ENCODE measurements around the gene KLB. TPM values are rescaled to one million over a fixed set of nuclear protein-coding genes. Genes with fewer than 3 reads are reported as not detected.

Gene KLB
- total RNA-seq, 8 experiments from 2014 or later = 0.54 to 3.7 (median 0.80) TPM

DNA sequence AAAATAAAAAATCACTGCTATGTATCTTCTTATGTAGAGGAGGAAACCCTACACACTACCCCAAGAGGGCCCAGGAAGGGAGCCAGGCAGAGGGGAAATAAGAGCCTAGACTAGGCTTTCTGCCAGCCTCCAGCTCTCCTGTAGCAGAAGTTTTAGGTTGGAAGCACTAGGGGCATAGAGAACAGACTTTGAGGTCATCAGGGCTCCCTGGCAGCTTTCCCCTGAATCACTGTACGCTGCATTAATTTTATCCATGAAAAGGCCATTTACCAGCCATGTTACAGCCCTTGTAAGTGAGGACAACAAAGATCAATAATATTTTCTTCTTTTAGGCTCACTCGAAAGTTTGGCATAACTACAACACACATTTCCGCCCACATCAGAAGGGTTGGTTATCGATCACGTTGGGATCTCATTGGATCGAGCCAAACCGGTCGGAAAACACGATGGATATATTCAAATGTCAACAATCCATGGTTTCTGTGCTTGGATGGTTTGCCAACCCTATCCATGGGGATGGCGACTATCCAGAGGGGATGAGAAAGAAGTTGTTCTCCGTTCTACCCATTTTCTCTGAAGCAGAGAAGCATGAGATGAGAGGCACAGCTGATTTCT lies 27.3 kb downstream of the KLB start:
- Histone ChIP-seq H3K27ac (no peak overlapping the region), H3K4me1 (replicated peaks in 1 of 2) (peaks cover 0 to 3% of the 10 kb centered on the region in 2 donors), H3K4me3 (no peak overlapping the region)
- WGBS, 10 experiments = 76 to 100% (median 90%) methylated on average over 1 to 7 of the region's 11 CpGs; no CpG with 5 or more reads in 1 of the 10 experiments
- in situ Hi-C loops (cut with MboI; ENCODE audit: low pct_unique_long_range_greater_than_20kb in 2 of 9, low sequenced_read_pairs in 9 of 9, unreplicated experiment in 9 of 9) = no loop called here
- no peak for ATAC-seq (replicated peaks in 6 of 8)

- no peak overlapping the region for H3K27ac ChIP-seq
- peak in 3 of 8 experiments; percentile 45 to 56 (median 46) for ATAC-seq (replicated peaks in 6 of 8)
- no peak overlapping the region for H3K4me3 ChIP-seq
- in situ Hi-C loops (cut with MboI; ENCODE audit: low pct_unique_long_range_greater_than_20kb in 2 of 9, low sequenced_read_pairs in 9 of 9, unreplicated experiment in 9 of 9) = no loop called here
- no peaks in the 10 kb centered on the region for H3K4me1 ChIP-seq (replicated peaks in 1 of 2)
- 17 to 77% (median 45%) methylated on average over 1 to 7 of the region's 7 CpGs; no CpG with 5 or more reads in 1 of the 10 experiments for WGBS, 10 experiments
Observed at GRCh38 chr4:39435659-39436563, 29.2 kb downstream of the KLB start.

DNA sequence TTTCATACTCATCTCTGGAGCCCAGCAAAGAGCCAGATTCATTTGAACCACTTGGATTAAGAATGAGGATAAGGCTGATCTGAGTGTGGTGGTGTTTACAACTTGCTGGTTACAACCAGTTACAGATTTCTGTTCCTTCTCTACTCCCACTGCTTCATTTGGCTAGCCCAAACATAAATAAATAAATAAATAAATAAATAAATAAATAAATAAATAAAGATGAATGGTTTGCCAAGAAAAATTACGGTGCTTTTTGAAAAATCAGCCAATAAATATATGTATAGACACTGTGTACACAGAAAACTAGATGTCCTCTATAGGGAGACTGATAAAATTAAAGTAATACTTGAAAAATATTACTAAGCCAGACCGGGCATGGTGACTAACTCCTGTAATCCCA lies 34.9 kb downstream of the KLB start:
- no peak for ATAC-seq (replicated peaks in 6 of 8)
- H3K27ac ChIP-seq = no peak overlapping the region
- in situ Hi-C loops (cut with MboI; ENCODE audit: low pct_unique_long_range_greater_than_20kb in 2 of 9, low sequenced_read_pairs in 9 of 9, unreplicated experiment in 9 of 9) = no loop called here
- WGBS, 10 experiments = 5 to 100% (median 85%) methylated on average over 1 to 2 of the region's 2 CpGs; no CpG with 5 or more reads in 1 of the 10 experiments
- H3K4me3 ChIP-seq = no peak overlapping the region
- H3K4me1 ChIP-seq (replicated peaks in 1 of 2) = no peaks in the 10 kb centered on the region

GRCh38 chr4:39442998-39443397 lies 36.3 kb downstream of the KLB start:
- Histone ChIP-seq H3K4me1 (replicated peaks in 1 of 2) (no peaks in the 10 kb centered on the region), H3K27ac (no peak overlapping the region), H3K4me3 (no peak overlapping the region)
- no peak for ATAC-seq (replicated peaks in 6 of 8)
- 50 to 94% (median 83%) methylated on average over 1 to 4 of the region's 4 CpGs; no CpG with 5 or more reads in 2 of the 10 experiments for WGBS, 10 experiments
- in situ Hi-C loops (cut with MboI; ENCODE audit: low pct_unique_long_range_greater_than_20kb in 2 of 9, low sequenced_read_pairs in 9 of 9, unreplicated experiment in 9 of 9) = no loop called here

- Histone ChIP-seq H3K4me1 (replicated peaks in 1 of 2) (no peaks in the 10 kb centered on the region), H3K27ac (no peak overlapping the region), H3K4me3 (no peak overlapping the region)
- 81 to 100% (median 93%) methylated on average over 2 to 15 of the region's 20 CpGs; no CpG with 5 or more reads in 6 of the 10 experiments for WGBS, 10 experiments
- in situ Hi-C loops (cut with MboI; ENCODE audit: low pct_unique_long_range_greater_than_20kb in 2 of 9, low sequenced_read_pairs in 9 of 9, unreplicated experiment in 9 of 9) = no loop called here
- peak in 1 of 8 experiments; percentile 19 for ATAC-seq (replicated peaks in 6 of 8)
Observed at GRCh38 chr4:39446483-39446841, 39.7 kb downstream of the KLB start.

DNA sequence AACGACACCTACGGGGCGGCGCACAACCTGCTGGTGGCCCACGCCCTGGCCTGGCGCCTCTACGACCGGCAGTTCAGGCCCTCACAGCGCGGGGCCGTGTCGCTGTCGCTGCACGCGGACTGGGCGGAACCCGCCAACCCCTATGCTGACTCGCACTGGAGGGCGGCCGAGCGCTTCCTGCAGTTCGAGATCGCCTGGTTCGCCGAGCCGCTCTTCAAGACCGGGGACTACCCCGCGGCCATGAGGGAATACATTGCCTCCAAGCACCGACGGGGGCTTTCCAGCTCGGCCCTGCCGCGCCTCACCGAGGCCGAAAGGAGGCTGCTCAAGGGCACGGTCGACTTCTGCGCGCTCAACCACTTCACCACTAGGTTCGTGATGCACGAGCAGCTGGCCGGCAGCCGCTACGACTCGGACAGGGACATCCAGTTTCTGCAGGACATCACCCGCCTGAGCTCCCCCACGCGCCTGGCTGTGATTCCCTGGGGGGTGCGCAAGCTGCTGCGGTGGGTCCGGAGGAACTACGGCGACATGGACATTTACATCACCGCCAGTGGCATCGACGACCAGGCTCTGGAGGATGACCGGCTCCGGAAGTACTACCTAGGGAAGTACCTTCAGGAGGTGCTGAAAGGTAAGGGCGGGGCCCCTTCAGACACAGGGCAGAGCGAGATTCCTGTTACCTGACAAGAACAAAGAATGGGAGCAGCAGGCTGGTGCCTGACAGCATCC lies 40.3 kb downstream of the KLB start:
- Histone ChIP-seq H3K4me3 (no peak overlapping the region), H3K4me1 (replicated peaks in 1 of 2) (no peaks in the 10 kb centered on the region), H3K27ac (no peak overlapping the region)
- in situ Hi-C loops (cut with MboI; ENCODE audit: low pct_unique_long_range_greater_than_20kb in 2 of 9, low sequenced_read_pairs in 9 of 9, unreplicated experiment in 9 of 9) = no loop called here
- ATAC-seq (replicated peaks in 6 of 8) = peak in 6 of 8 experiments; percentile 10 to 79 (median 43)
- 0 to 82% (median 62%) methylated on average over 2 to 13 of the region's 61 CpGs; no CpG with 5 or more reads in 1 of the 10 experiments for WGBS, 10 experiments

DNA sequence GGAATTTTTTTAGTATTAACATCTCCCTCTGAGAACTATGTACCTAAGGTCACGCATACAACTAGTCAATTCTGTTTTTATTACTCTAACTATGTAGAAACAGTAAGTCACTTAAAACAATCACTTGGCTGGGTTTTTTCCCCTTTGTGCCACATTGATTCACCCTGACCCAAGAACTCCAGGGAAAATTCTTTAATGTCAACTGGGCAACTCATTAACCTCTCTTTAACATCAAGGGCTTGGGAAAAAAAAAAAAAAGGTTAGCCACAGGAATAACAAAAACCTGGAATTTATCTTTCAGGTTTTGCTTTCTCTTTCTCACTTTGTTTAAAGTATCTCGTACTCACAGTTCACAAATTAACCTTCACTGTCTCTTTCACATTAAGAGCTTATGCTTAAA lies 43.9 kb downstream of the KLB start:
- WGBS, 10 experiments = 45 to 100% (median 60%) methylated on average over 1 to 2 of the region's 2 CpGs; no CpG with 5 or more reads in 1 of the 10 experiments
- ATAC-seq (replicated peaks in 6 of 8) = no peak
- Histone ChIP-seq H3K27ac (no peak overlapping the region), H3K4me1 (replicated peaks in 1 of 2) (no peaks in the 10 kb centered on the region), H3K4me3 (no peak overlapping the region)
- in situ Hi-C loops (cut with MboI; ENCODE audit: low pct_unique_long_range_greater_than_20kb in 2 of 9, low sequenced_read_pairs in 9 of 9, unreplicated experiment in 9 of 9) = loop anchor here in 2 of 9 experiments (25.0 kb wide), 1 partner anchor 512 kb away; no protein-coding TSS in a partner anchor

- H3K4me3 ChIP-seq = no peak overlapping the region
- no peak overlapping the region for H3K27ac ChIP-seq
- 80 to 100% (median 92%) methylated on average over 1 to 5 of the region's 6 CpGs; no CpG with 5 or more reads in 3 of the 10 experiments for WGBS, 10 experiments
- no peak for ATAC-seq (replicated peaks in 6 of 8)
- H3K4me1 ChIP-seq (replicated peaks in 1 of 2) = no peaks in the 10 kb centered on the region
- in situ Hi-C loops (cut with MboI; ENCODE audit: low pct_unique_long_range_greater_than_20kb in 2 of 9, low sequenced_read_pairs in 9 of 9, unreplicated experiment in 9 of 9) = loop anchor here in 2 of 9 experiments (25.0 kb wide), 1 partner anchor 511 kb away; no protein-coding TSS in a partner anchor
Observed at GRCh38 chr4:39451423-39452023, 44.8 kb downstream of the KLB start.

DNA sequence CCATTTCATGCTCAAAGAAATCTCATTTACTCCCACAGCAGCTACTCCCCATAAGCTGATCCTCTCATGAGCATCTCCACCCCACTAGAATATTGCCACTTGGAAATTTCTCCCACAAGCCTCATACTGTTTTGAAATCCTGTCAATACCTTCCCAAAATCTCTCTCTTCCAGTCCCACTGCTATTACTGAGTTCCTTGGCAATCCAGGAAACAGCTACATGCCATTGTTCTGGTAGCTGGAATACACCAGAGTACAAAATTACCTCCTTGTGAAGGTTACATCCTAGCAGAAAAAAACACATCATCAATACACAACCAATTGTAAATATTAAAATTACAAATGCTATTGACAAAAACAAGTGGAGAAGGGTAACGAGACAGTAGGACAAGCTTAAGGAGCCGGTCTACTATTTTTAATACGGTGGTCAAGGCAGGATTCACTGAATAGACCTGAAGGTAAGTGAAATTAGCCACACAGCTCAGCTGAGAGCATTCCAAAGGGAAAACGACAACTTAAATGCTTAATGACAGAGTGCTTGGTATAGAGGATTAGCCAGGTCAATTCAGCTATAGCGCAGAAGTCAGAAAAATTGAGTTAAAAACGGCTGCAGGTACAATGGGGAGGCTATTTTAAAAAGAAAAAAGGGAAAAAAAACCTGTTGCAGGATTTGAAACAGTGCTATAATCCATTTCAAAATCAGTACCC lies 45.6 kb downstream of the KLB start:
- Histone ChIP-seq H3K4me1 (replicated peaks in 1 of 2) (peaks cover 5 to 8% of the 10 kb centered on the region in 2 donors), H3K27ac (no peak overlapping the region), H3K4me3 (no peak overlapping the region)
- ATAC-seq (replicated peaks in 6 of 8) = no peak
- 62 to 100% (median 89%) methylated on average over 2 to 6 of the region's 6 CpGs for WGBS, 10 experiments
- in situ Hi-C loops (cut with MboI; ENCODE audit: low pct_unique_long_range_greater_than_20kb in 2 of 9, low sequenced_read_pairs in 9 of 9, unreplicated experiment in 9 of 9) = loop anchor here in 2 of 9 experiments (25.0 kb wide), 1 partner anchor 510 kb away; no protein-coding TSS in a partner anchor

DNA sequence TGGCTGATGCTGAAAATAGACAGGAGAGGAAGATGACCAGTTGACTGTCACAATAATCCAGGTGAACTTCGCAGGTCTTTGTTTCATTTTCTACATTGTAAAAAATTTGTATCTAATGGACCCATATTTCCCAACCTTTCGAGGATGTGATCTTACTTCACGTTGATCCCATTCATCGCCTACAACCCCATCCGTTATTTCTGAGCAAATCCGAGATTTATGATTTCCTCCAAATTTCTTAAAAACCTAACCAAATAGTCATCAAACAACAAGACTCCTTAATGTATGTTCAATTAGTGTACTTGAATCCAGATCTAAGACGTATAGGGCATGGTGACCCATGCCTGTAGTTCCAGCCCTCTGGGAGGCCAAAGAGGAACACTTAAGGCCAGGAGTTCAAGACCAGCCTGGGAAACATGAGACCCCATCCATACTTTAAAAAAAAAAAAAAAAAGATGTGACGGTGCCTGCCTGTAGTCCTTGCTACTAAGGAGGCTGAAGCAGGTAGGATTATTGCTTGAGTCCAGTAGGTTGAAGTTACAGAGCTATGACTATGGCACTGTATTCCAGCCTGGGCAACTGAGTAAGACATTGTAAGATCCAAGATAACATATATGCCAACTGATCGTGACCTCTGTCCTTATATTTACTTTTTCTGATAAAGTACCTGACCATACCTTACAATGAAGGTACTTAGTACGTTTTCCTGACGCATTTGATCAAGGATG lies 46.3 kb downstream of the KLB start:
- in situ Hi-C loops (cut with MboI; ENCODE audit: low pct_unique_long_range_greater_than_20kb in 2 of 9, low sequenced_read_pairs in 9 of 9, unreplicated experiment in 9 of 9) = loop anchor here in 2 of 9 experiments (25.0 kb wide), 1 partner anchor 509 kb away; no protein-coding TSS in a partner anchor
- peaks cover 11 to 13% of the 10 kb centered on the region in 2 donors for H3K4me1 ChIP-seq (replicated peaks in 1 of 2)
- H3K27ac ChIP-seq = no peak overlapping the region
- no peak overlapping the region for H3K4me3 ChIP-seq
- 73 to 100% (median 94%) methylated on average over 2 to 11 of the region's 11 CpGs; no CpG with 5 or more reads in 1 of the 10 experiments for WGBS, 10 experiments
- peak in 1 of 8 experiments; percentile 32 for ATAC-seq (replicated peaks in 6 of 8)

GRCh38 chr4:39453738-39454137 lies 47.0 kb downstream of the KLB start:
- in situ Hi-C loops (cut with MboI; ENCODE audit: low pct_unique_long_range_greater_than_20kb in 2 of 9, low sequenced_read_pairs in 9 of 9, unreplicated experiment in 9 of 9) = loop anchor here in 2 of 9 experiments (25.0 kb wide), 1 partner anchor 509 kb away; no protein-coding TSS in a partner anchor
- WGBS, 10 experiments = 0 to 100% (median 85%) methylated on average over 1 to 2 of the region's 2 CpGs
- Histone ChIP-seq H3K27ac (no peak overlapping the region), H3K4me3 (no peak overlapping the region), H3K4me1 (replicated peaks in 1 of 2) (peaks cover 11 to 13% of the 10 kb centered on the region in 2 donors)
- ATAC-seq (replicated peaks in 6 of 8) = no peak
